Stimulated activated CD8-positive, alpha-beta memory T cell treated with anti-CD3 and anti-CD28 coated beads, Interleukin-12 subunit alpha, Interleukin-12 subunit beta, amount 100 ng/mL, for 4 hours (primary cell): ENCODE data around the gene SND1.

Experiments used
- DNase-seq: peaks from one replicate; pipeline ENCODE4 v3.0.0-alpha.2; 2020; ENCODE audit warnings: low read depth

The SND1 gene

DNA sequence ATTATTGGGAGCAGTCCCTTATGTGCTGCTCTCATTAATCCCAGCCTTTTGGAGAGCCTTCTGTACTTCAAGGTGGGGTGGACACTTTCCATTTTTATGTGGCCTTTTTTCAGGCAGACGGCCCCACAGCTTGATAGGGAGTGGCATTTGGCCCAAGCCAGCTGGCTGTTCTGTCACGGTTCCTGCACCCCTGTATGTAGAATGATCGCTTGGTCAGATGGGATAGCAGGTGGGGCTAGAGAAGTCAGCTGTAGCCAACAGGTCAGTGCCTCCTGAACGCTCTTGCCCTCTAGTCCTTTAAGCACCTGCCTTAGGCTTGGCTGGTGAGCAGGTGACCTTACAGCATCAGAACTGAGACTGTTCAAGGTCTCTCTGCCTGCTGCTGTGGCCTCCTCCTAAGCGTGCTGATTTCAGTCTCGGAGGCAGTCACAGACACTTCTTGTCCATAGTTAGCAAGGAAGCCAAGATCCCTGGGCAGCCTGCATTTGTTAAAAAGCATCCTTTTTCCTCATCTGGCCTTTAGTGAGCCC, 283.9 kb downstream of the SND1 start:
- no peak for DNase-seq

GRCh38 chr7:127937066-127937680, 285.2 kb downstream of the SND1 start:
- no peak for DNase-seq

DNA sequence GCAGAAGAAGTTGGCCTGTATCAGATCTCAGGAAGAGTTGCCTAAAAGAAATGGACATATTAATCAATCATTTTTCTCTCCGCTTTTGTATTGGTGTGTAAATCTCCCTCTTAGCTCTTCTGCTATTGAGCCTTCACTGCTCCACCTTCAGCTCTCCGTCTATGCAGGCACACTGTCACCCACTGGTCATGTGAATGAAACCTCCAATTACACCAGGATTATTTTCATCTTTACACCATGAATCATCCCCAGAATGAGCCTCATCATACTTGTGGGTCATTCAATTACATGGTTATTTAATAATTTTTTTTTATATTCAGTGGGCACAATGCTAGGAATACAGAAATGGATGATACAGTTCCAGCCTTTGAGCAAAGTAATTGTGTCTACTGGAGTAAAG, 286.6 kb downstream of the SND1 start:
- DNase-seq: no peak

GRCh38 chr7:127940381-127941160, 288.6 kb downstream of the SND1 start:
- no peak for DNase-seq

- DNase-seq: no peak
Observed at GRCh38 chr7:127941476-127942210, 289.6 kb downstream of the SND1 start.

DNA sequence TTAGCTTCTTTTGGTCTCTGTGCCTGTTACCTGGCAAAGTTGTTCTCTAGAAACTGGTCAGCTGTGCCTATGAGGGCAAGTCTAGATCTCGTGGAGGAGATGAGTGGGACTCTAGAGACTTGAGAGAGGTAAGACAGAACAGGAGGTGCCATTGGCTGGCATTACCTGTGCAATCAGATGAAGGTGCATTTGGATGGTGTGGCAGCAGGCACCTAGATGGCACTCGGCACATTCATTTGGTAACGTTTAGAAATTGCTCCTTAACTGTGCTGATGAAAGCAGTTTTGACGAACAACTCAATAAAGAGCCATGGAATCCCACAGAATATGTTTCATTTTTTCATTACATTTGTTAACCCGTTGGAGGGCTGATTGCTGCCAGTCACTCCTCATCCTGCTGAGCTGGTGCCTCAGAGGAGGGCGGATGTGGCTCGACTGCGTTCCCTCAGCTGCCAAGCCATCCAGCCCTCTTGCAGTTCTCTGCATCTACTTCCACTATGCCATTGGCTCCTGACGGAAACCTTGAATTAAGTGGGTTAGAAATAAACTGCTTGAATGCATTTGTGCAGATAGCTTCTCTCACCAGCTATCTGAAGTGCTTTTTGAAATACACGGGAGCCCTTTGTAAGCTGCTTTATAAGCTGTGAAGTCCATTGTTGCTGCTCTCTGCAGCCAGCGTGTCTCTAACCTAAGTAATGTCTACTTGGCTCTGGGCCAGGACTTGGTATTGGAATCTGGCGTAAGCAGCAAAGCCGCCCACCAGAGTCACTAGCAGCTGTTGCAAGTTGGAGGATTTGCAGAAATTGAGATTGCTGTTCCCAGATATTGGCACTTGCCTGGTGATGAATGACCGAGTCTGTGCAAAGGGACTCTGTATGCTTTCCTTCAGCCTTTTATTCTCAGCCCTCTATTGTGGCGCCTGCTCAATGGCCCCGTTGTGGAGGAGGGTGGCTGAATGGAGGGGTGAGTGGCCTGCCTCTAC, 291.8 kb downstream of the SND1 start:
- DNase-seq: no peak

GRCh38 chr7:127946111-127946510, 294.1 kb downstream of the SND1 start:
- DNase-seq: no peak

DNA sequence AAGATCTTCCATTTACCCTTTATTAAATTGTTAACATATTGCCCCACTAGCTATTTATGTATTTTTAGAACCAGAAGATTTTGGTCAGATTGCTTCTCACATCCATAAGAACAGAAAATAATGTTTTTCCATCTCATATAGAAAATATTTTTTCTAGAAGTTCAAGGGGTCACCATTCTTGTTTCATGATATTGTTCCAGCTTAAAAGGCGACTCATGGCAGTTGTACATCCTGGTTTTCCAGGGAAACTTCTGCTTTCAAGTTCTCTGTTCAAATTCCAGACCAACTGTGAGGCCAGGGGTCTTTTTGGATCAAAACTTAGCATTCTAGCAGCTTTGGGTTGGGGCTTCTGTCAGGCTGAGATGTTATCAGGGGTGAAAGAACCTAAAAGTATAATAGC, 294.9 kb downstream of the SND1 start:
- DNase-seq: no peak

DNA sequence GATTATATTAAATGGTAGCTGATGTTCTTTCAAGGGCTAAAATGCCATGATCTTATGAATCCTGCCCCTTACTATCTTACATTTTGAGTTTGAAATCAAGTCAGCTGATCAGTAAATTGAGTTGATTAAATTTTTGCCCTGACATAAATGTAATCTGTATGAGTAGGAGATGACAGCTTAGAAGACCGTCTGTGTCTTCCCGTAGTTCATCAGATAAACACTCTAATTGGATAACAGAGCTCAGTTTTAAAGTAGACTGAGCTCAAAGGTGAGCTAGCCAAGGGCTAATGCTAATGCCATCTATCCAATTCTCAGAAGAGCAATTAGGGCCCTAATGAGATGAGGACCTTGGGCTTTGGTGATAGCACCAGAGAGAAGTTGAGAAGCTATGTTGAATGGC, 296.3 kb downstream of the SND1 start:
- DNase-seq: no peak

GRCh38 chr7:127948930-127949329, 296.9 kb downstream of the SND1 start:
- DNase-seq: no peak

GRCh38 chr7:127949769-127950222, 297.8 kb downstream of the SND1 start:
- DNase-seq: no peak

- no peak for DNase-seq
Observed at GRCh38 chr7:127950233-127950935, 298.4 kb downstream of the SND1 start.

- no peak for DNase-seq
Observed at GRCh38 chr7:127953423-127954356, 301.7 kb downstream of the SND1 start.

DNA sequence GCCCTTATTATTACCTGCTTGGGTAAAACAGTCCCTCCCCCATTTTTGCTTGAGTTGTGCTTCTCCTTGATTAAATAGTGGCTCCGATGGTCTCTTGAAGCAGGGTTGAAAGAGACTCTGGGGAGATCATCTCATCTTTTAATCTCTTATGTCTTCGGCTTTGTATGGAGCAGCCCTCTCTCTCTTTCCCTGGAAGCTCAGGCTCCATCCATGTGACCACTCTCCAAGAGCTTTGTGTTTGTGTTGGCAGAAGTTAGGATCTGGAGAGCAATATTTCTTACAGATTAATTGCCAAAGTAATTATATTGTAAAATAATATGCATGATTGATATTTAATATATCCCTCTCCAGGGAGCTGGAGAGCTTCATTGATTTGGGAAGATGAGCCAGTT, 302.4 kb downstream of the SND1 start:
- DNase-seq: no peak

DNA sequence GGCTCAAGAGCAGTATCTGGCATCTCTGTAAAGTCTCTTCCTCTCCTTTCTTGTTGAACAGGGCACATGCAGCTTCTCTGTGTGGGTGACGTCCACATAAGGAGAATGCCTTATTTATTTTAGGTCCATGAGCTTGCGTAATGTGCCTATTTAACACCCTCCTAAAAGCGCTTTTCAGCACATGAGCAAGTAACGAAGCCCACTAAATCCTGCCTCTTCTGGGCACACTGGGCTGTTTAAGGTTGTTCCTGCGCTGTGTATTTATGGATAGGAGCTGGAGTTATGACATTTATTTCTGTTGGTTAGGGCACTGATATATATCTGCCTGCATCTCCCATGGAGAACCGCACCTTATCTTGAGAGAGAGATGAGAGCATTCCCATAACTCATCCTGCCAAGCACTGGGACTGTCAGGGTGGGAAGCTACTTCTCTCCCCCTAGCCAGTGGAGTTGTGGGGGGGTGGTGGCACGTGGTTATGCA, 303.1 kb downstream of the SND1 start:
- no peak for DNase-seq

GRCh38 chr7:127957886-127958285, 305.9 kb downstream of the SND1 start:
- DNase-seq: no peak

- no peak for DNase-seq
Observed at GRCh38 chr7:127959770-127960169, 307.8 kb downstream of the SND1 start.

- DNase-seq: no peak
Observed at GRCh38 chr7:127961786-127962453, 309.9 kb downstream of the SND1 start.
